IPS-15b (cell line): ENCODE measurements around the gene PTPRM.

Experiments used
- H3K27me3 ChIP-seq: one replicate; pipeline ENCODE4 v1.6.1; 2013; ENCODE audit warnings: low read length; ENCODE audit not compliant: control insufficient read depth, insufficient read depth
- H3K36me3 ChIP-seq: one replicate; pipeline ENCODE4 v1.6.1; 2013; ENCODE audit warnings: low read length; ENCODE audit not compliant: control insufficient read depth, insufficient read depth
- H3K4me1 ChIP-seq: one replicate; pipeline ENCODE4 v1.6.1; 2013; ENCODE audit warnings: mild to moderate bottlenecking, low read length; ENCODE audit not compliant: control insufficient read depth, insufficient read depth
- H3K4me3 ChIP-seq: one replicate; pipeline ENCODE4 v1.5.1; 2013; ENCODE audit warnings: low read depth, low read length
- H3K9ac ChIP-seq: one replicate; pipeline ENCODE4 v1.6.1; 2013; ENCODE audit warnings: low read depth, mild to moderate bottlenecking, low read length
- H3K9me3 ChIP-seq: one replicate; pipeline ENCODE4 v1.6.1; 2013; ENCODE audit warnings: mild to moderate bottlenecking, low read length; ENCODE audit not compliant: control insufficient read depth, insufficient read depth

Gene PTPRM

GRCh38 chr18:8368512-8369217 lies 801.5 kb downstream of the PTPRM start:
- no peaks in the 10 kb centered on the region for H3K9me3 ChIP-seq

GRCh38 chr18:8373486-8373885 lies 806.4 kb downstream of the PTPRM start:
- Histone ChIP-seq H3K36me3 (no peaks in the 10 kb centered on the region), H3K9ac (no peak overlapping the region), H3K4me3 (no peak overlapping the region), H3K27me3 (no peaks in the 10 kb centered on the region), H3K9me3 (no peaks in the 10 kb centered on the region), H3K4me1 (no peaks in the 10 kb centered on the region)

More at GRCh38 chr18:8368512-8369217, 801.5 kb downstream of the PTPRM start:
- Histone ChIP-seq H3K4me1 (peaks cover 2% of the 10 kb centered on the region), H3K9ac (no peak overlapping the region), H3K27me3 (peaks cover 9% of the 10 kb centered on the region), H3K4me3 (no peak overlapping the region), H3K36me3 (no peaks in the 10 kb centered on the region)

GRCh38 chr18:8374676-8375075 lies 807.6 kb downstream of the PTPRM start:
- H3K9me3 ChIP-seq: no peaks in the 10 kb centered on the region
- H3K36me3 ChIP-seq: no peaks in the 10 kb centered on the region
- no peaks in the 10 kb centered on the region for H3K27me3 ChIP-seq
- no peaks in the 10 kb centered on the region for H3K4me1 ChIP-seq
- no peak overlapping the region for H3K4me3 ChIP-seq
- no peak overlapping the region for H3K9ac ChIP-seq

- Histone ChIP-seq H3K4me3 (no peak overlapping the region), H3K9me3 (no peaks in the 10 kb centered on the region), H3K9ac (no peak overlapping the region), H3K36me3 (no peaks in the 10 kb centered on the region), H3K27me3 (no peaks in the 10 kb centered on the region), H3K4me1 (no peaks in the 10 kb centered on the region)
Observed at GRCh38 chr18:8375249-8375648, 808.1 kb downstream of the PTPRM start.

- no peaks in the 10 kb centered on the region for H3K4me1 ChIP-seq
- no peak overlapping the region for H3K9ac ChIP-seq
- H3K36me3 ChIP-seq: no peaks in the 10 kb centered on the region
- no peaks in the 10 kb centered on the region for H3K9me3 ChIP-seq
- H3K27me3 ChIP-seq: no peaks in the 10 kb centered on the region
- H3K4me3 ChIP-seq: no peak overlapping the region
Observed at GRCh38 chr18:8376113-8376512, 809.0 kb downstream of the PTPRM start.

- no peaks in the 10 kb centered on the region for H3K4me1 ChIP-seq
- no peak overlapping the region for H3K9ac ChIP-seq
- H3K36me3 ChIP-seq: no peaks in the 10 kb centered on the region
- H3K27me3 ChIP-seq: no peaks in the 10 kb centered on the region
- no peak overlapping the region for H3K4me3 ChIP-seq
- no peaks in the 10 kb centered on the region for H3K9me3 ChIP-seq
Observed at GRCh38 chr18:8379187-8379941, 812.2 kb downstream of the PTPRM start.

GRCh38 chr18:8380006-8380405 lies 812.9 kb downstream of the PTPRM start:
- no peaks in the 10 kb centered on the region for H3K27me3 ChIP-seq
- no peak overlapping the region for H3K4me3 ChIP-seq
- H3K9me3 ChIP-seq: no peaks in the 10 kb centered on the region
- no peaks in the 10 kb centered on the region for H3K36me3 ChIP-seq
- no peaks in the 10 kb centered on the region for H3K4me1 ChIP-seq
- H3K9ac ChIP-seq: no peak overlapping the region

GRCh38 chr18:8380926-8381325 lies 813.8 kb downstream of the PTPRM start:
- Histone ChIP-seq H3K27me3 (no peaks in the 10 kb centered on the region), H3K9me3 (no peaks in the 10 kb centered on the region), H3K36me3 (no peaks in the 10 kb centered on the region), H3K4me3 (no peak overlapping the region), H3K4me1 (no peaks in the 10 kb centered on the region), H3K9ac (no peak overlapping the region)

GRCh38 chr18:8381821-8382459 lies 814.8 kb downstream of the PTPRM start:
- no peaks in the 10 kb centered on the region for H3K27me3 ChIP-seq
- H3K4me3 ChIP-seq: no peak overlapping the region
- H3K9me3 ChIP-seq: no peaks in the 10 kb centered on the region
- no peaks in the 10 kb centered on the region for H3K4me1 ChIP-seq
- no peak overlapping the region for H3K9ac ChIP-seq
- no peaks in the 10 kb centered on the region for H3K36me3 ChIP-seq

GRCh38 chr18:8385400-8385799 lies 818.3 kb downstream of the PTPRM start:
- Histone ChIP-seq H3K4me3 (no peak overlapping the region), H3K9ac (no peak overlapping the region), H3K27me3 (no peaks in the 10 kb centered on the region), H3K36me3 (no peaks in the 10 kb centered on the region), H3K9me3 (no peaks in the 10 kb centered on the region), H3K4me1 (no peaks in the 10 kb centered on the region)

- H3K27me3 ChIP-seq: no peaks in the 10 kb centered on the region
- no peak overlapping the region for H3K4me3 ChIP-seq
- H3K4me1 ChIP-seq: no peaks in the 10 kb centered on the region
- no peaks in the 10 kb centered on the region for H3K36me3 ChIP-seq
- H3K9ac ChIP-seq: no peak overlapping the region
- no peaks in the 10 kb centered on the region for H3K9me3 ChIP-seq
Observed at GRCh38 chr18:8386669-8387380, 819.7 kb downstream of the PTPRM start.
